GM10266 (cell line): Measurements from ENCODE around the gene SPRED3.
"Not testable (repeated sequence)": the region's sequence is repeated elsewhere in the genome, so short reads cannot be mapped to it uniquely, and the experiment has no call there.

Experiments used
- DNase-seq: peaks from one replicate; pipeline ENCODE4 v3.0.0; 2012; ENCODE audit errors: extremely low spot score
- TF ChIP-seq, protein P1 (sequence below): IDR thresholded peaks from 2 replicates; pipeline ENCODE4 v1.5.1; 2012; ENCODE audit warnings: mild to moderate bottlenecking, low read depth; ENCODE audit not compliant: control insufficient read depth, insufficient read depth; ENCODE audit errors: missing control alignments

The SPRED3 gene, protein sequence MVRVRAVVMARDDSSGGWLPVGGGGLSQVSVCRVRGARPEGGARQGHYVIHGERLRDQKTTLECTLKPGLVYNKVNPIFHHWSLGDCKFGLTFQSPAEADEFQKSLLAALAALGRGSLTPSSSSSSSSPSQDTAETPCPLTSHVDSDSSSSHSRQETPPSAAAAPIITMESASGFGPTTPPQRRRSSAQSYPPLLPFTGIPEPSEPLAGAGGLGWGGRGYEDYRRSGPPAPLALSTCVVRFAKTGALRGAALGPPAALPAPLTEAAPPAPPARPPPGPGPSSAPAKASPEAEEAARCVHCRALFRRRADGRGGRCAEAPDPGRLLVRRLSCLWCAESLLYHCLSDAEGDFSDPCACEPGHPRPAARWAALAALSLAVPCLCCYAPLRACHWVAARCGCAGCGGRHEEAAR

DNA sequence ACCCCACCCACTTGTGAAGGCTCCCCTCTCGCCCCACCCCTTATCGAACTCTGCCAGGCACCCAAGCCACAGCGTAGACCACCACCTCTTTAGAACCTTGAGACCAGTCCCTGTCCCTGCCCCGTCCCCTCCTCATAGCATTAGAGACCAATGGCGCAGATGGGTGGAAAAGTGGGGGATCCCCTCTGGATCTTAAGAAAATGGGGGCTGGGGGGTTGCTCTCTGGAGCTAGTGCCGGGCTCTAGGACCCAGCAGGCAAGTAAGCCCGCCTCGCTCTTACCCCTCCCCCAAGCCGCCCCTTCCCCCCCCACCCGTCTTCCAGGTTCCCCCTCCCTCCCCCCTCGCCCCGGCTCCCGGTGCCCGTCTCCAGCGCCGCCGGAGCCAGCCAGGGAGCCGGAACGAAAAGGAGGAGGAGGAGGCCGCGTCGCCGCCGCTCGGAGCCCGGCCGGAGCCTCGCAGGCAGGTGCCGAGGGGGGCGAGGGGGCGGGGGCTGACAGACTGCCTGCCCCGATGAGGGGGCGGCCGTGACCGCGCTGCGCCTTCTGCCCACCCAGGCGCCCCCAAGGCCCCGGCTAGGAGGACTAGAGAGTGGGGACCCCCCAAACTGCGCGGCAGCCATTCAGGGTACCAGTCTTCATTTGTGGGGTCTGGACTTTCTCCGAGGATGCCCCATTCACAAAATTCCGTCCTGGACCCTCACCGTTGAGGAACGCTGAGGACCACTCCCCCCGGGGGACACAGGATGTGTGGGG is at the start of gene SPRED3:
Gene SPRED3, plus strand, starts transcription at position 349 of the 752 bp plus-strand sequence. CDS start 1,606 bp downstream, outside the sequence.
- TF ChIP-seq, protein P1, sequence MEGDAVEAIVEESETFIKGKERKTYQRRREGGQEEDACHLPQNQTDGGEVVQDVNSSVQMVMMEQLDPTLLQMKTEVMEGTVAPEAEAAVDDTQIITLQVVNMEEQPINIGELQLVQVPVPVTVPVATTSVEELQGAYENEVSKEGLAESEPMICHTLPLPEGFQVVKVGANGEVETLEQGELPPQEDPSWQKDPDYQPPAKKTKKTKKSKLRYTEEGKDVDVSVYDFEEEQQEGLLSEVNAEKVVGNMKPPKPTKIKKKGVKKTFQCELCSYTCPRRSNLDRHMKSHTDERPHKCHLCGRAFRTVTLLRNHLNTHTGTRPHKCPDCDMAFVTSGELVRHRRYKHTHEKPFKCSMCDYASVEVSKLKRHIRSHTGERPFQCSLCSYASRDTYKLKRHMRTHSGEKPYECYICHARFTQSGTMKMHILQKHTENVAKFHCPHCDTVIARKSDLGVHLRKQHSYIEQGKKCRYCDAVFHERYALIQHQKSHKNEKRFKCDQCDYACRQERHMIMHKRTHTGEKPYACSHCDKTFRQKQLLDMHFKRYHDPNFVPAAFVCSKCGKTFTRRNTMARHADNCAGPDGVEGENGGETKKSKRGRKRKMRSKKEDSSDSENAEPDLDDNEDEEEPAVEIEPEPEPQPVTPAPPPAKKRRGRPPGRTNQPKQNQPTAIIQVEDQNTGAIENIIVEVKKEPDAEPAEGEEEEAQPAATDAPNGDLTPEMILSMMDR = no peak
- no peak for DNase-seq

DNA sequence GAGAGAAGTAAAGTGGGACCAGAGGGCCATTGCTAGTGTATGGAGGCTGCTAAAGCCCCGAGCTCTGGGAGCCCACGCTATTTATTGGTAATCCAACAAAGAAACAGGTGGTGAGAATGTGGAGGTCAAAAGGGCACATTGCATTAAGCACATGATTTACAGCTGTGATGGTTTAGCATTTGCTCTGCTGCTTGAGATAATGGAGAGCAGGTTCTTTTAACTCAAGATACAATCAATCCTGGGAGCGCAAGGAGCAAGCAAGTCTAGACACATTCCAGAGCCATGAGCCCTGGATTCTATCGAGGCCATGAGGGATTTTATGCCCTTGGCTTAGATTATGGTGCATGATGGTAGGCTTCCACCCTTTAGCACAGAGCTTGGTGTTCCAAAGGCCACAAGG is 49.5 kb upstream of the SPRED3 start:
- not testable (repeated sequence) for DNase-seq

DNA sequence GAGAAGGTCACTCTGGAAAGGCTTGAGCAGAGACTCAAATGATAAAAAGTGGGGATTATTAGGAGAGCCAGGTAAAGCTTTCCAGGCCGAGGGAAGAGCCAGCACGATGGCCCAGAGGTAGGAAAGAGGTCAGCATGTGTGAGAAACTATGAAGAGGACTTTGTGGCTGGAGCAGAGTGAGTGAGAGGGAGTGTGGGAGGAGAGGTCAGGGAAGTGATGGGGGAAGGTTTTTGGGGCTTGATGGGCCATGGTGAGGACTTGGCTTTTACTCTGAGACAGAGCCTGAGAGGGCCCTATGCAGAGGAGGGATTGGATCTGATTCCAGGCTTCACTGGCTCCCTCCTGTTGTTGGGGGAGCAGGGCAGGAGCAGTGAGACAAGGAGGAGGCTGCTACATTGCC is 47.6 kb upstream of the SPRED3 start:
- TF ChIP-seq, protein P1 = no peak
- no peak for DNase-seq

DNA sequence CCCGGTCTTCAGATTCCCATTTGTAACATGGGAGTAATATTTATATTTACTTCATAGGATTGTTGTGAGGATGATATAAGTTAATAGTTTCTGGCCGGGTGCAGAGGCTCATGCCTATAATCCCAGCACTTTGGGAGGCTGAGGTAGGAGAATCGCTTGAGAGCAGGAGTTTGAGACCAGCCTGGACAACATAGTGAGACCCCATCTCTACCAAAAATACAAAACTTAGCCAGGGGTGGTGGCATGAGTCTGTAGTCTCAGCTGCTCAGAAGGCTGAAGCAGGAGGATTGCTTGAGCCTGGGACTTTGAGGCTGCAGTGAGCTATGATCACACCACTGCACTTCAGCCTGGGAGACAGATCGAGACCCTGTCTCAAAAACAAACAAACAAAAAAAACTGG is 41.7 kb upstream of the SPRED3 start:
- TF ChIP-seq, protein P1 = no peak
- DNase-seq = no peak

DNA sequence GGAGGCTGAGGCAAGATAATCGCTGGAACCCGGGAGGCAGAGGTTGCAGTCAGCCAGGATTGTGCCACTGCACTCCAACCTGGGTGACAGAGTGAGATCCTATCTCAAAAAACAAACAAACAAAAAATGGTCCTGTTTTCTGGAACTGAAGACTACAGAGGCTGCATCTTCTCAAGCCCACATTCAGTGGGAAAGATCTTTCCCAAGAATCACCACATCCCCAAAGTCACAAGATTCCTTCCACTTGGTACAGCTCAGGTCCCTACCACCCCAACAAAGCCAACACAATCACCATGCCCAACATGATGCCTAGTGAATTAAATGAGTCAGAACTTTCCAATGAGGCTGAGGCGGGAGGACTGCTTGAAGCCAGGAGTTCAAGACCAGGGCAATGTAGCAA is 37.6 kb upstream of the SPRED3 start:
- no peak for DNase-seq
- TF ChIP-seq, protein P1 = no peak

DNA sequence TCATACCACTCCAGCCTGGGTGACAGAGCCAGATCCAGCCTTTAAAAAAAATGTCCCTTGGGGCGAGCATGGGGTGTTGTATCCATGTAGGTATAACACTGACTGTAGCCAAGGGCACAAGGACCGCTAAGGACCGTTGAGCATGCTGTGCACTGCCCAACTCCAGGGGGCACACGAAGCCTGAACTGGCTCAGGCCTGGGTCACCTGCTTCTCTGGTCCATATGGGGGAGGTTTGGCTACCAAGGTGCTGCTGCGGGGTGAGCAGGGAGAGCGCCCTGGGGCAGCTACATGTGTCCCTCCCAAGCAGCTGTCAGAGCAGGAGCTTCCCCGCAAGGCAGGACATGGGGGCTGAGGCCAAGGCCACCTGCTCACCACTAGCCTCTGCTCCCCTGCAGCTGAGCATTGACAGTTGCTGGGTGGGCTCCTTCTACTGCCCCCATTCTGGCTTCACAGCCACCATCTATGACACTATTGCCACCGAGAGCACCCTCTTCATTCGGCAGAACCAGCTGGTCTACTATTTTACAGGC is 36.6 kb upstream of the SPRED3 start:
- no peak for DNase-seq
- TF ChIP-seq, protein P1 = no peak

DNA sequence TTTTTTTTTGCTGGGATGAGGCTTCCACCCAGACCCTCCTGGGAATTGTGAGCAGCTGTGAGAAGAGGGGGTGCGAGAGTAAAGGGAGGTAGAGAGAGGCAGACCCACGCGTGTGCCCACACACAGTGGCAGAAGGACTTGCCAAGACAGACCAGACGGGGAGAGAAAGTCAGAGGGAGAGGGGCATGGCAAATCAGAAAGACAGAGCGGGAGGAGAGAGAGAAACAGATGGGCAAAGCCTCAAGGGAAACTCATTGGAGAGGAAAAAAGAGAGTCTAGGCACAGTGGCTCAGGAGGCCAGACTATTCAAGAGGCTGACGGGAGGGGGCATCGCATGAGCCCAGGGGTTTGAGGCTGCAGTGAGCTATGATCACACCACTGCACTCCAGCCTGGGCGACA is 35.9 kb upstream of the SPRED3 start:
- TF ChIP-seq, protein P1 = no peak
- no peak for DNase-seq
